OCI-LY3 (cell line): ENCODE results near the gene ASCC1.

Experiments used
- H2AFZ ChIP-seq: fragments of 200-600, 300-600 bp; shearing (Covaris generic); 2 replicates; pipeline ENCODE4 v1.6.0; 2014; ENCODE audit warnings: antibody characterized with exemption, low read depth, low read length
- H3K27ac ChIP-seq: fragments of 200-600, 300-600 bp; sonication (generic); 2 replicates; pipeline ENCODE4 v1.5.1; 2014; ENCODE audit warnings: mild to moderate bottlenecking, low read length, moderate library complexity, mixed read lengths
- H3K27me3 ChIP-seq: fragments of 200-600, 300-600 bp; sonication (generic); 2 replicates; pipeline ENCODE4 v1.6.1; 2014; ENCODE audit warnings: low read depth, low read length, mixed read lengths
- H3K36me3 ChIP-seq: fragments of 200-600, 300-600 bp; sonication (generic); replicated peaks from 2 replicates; pipeline ENCODE3; 2014; ENCODE audit warnings: low read depth, low read length, mixed read lengths
- H3K4me1 ChIP-seq: fragments of 300-600, 200-600 bp; sonication (generic); 2 replicates; pipeline ENCODE4 v1.6.1; 2014; ENCODE audit warnings: low read length, mixed read lengths
- H3K4me2 ChIP-seq: fragments of 200-600, 300-600 bp; sonication (generic); 2 replicates; pipeline ENCODE4 v1.6.1; 2014; ENCODE audit warnings: low read length, mixed read lengths
- H3K4me3 ChIP-seq: fragments of 300-600, 200-600 bp; sonication (generic); 2 replicates; pipeline ENCODE4 v1.5.1; 2014; ENCODE audit warnings: antibody characterized with exemption, mild to moderate bottlenecking, low read length, moderate library complexity
- H3K79me2 ChIP-seq: fragments of 300-600, 200-600 bp; shearing (Covaris generic); 2 replicates; pipeline ENCODE4 v1.6.1; 2014; ENCODE audit warnings: mild to moderate bottlenecking, low read length, mixed read lengths
- H3K9ac ChIP-seq: fragments of 300-600, 200-600 bp; shearing (Covaris generic); 2 replicates; pipeline ENCODE4 v1.6.0; 2014; ENCODE audit warnings: mild to moderate bottlenecking, low read length, moderate library complexity
- H3K9me3 ChIP-seq: fragments of 200-600, 300-600 bp; shearing (Covaris generic); 2 replicates; pipeline ENCODE4 v1.6.1; 2014; ENCODE audit warnings: low read length, mixed read lengths; ENCODE audit not compliant: insufficient read depth
- H4K20me1 ChIP-seq: fragments of 200-600, 300-600 bp; sonication (generic); 2 replicates; pipeline ENCODE4 v1.6.1; 2016; ENCODE audit warnings: low read length, mixed read lengths; ENCODE audit not compliant: insufficient read depth
- CTCF ChIP-seq: fragments of 200-600, 300-600 bp; sonication (generic); IDR thresholded peaks from 2 replicates; pipeline ENCODE4 v1.5.1; 2014; ENCODE audit warnings: antibody characterized with exemption, low read length, low read depth
- EZH2phosphoT487 ChIP-seq: fragments of 200-600 bp; shearing (Covaris generic); IDR thresholded peaks from 2 replicates; pipeline ENCODE4 v1.6.1; 2018; ENCODE audit warnings: antibody characterized with exemption, mixed run types, low read depth

ASCC1 gene

GRCh38 chr10:72098301-72098835, 117.7 kb downstream of the ASCC1 start:
- no peaks in the 10 kb centered on the region for H3K4me1 ChIP-seq
- no peak overlapping the region for H3K4me2 ChIP-seq
- no peak overlapping the region for H3K27ac ChIP-seq
- no peaks in the 10 kb centered on the region for H4K20me1 ChIP-seq
- no peak overlapping the region for H3K4me3 ChIP-seq
- H3K36me3 ChIP-seq = no peaks in the 10 kb centered on the region
- no peak overlapping the region for H2AFZ ChIP-seq
- TF ChIP-seq CTCF = no peak
- no peak for TF ChIP-seq EZH2phosphoT487
- no peaks in the 10 kb centered on the region for H3K79me2 ChIP-seq
- H3K9ac ChIP-seq = no peak overlapping the region
- H3K27me3 ChIP-seq = no peaks in the 10 kb centered on the region
- no peaks in the 10 kb centered on the region for H3K9me3 ChIP-seq

GRCh38 chr10:72097448-72098300, 118.4 kb downstream of the ASCC1 start:
- Histone ChIP-seq H3K9ac (no peak overlapping the region), H3K4me3 (no peak overlapping the region), H4K20me1 (no peaks in the 10 kb centered on the region), H3K9me3 (no peaks in the 10 kb centered on the region), H3K27me3 (no peaks in the 10 kb centered on the region), H3K36me3 (no peaks in the 10 kb centered on the region), H3K4me2 (no peak overlapping the region), H3K4me1 (no peaks in the 10 kb centered on the region), H3K79me2 (no peaks in the 10 kb centered on the region), H2AFZ (no peak overlapping the region), H3K27ac (no peak overlapping the region)
- TF ChIP-seq CTCF (no peak), EZH2phosphoT487 (no peak)

- no peaks in the 10 kb centered on the region for H3K9me3 ChIP-seq
- no peak overlapping the region for H3K27ac ChIP-seq
- no peaks in the 10 kb centered on the region for H4K20me1 ChIP-seq
- H2AFZ ChIP-seq = no peak overlapping the region
- H3K79me2 ChIP-seq = no peaks in the 10 kb centered on the region
- no peak overlapping the region for H3K4me2 ChIP-seq
- H3K36me3 ChIP-seq = no peaks in the 10 kb centered on the region
- peaks cover 4% of the 10 kb centered on the region for H3K4me1 ChIP-seq
- H3K4me3 ChIP-seq = no peak overlapping the region
- H3K27me3 ChIP-seq = no peaks in the 10 kb centered on the region
- no peak for TF ChIP-seq CTCF
- TF ChIP-seq EZH2phosphoT487 = no peak
- no peak overlapping the region for H3K9ac ChIP-seq
Observed at GRCh38 chr10:72096115-72097000, 119.7 kb downstream of the ASCC1 start.

- TF ChIP-seq EZH2phosphoT487 (no peak), CTCF (no peak)
- Histone ChIP-seq H3K36me3 (no peaks in the 10 kb centered on the region), H3K4me2 (no peak overlapping the region), H3K4me1 (peaks cover 10% of the 10 kb centered on the region), H3K27me3 (0 out of 2 replicates have a peak, but pooled peaks cover 2% of the 10 kb centered on the region), H3K79me2 (no peaks in the 10 kb centered on the region), H3K9me3 (no peaks in the 10 kb centered on the region), H3K9ac (no peak overlapping the region), H2AFZ (no peak overlapping the region), H4K20me1 (no peaks in the 10 kb centered on the region), H3K27ac (no peak overlapping the region), H3K4me3 (no peak overlapping the region)
Observed at GRCh38 chr10:72095195-72095594, 120.9 kb downstream of the ASCC1 start.
